A549 (cell line): ENCODE data around the gene CEP162. TPM values are rescaled to one million over a fixed set of nuclear protein-coding genes. Genes with fewer than 3 reads are reported as not detected.
"Not testable (repeated sequence)": the region's sequence is repeated elsewhere in the genome, so short reads cannot be mapped to it uniquely, and the experiment has no call there.

Experiments
- ATAC-seq, 2 experiments: fragments of 200-7000 bp in 1 of 2; fragments of >200 bp in 1 of 2; cut with Nextera tagmentation in 1 of 2; cut with Tn5 transposase in 1 of 2; 3 replicates each; pipeline versions ENCODE4 v1.8.0 to v1.9.1; 2018 to 2020; ENCODE audit warnings: mild to moderate bottlenecking in 1 of 2, moderate library complexity in 1 of 2
- CTCF ChIA-PET: fragments of 300-600 bp; sonication (Branson Sonifier 250); formaldehyde crosslinking; extraction: SDS; loops from one replicate; lab custom pipeline; 2021; ENCODE audit warnings: antibody characterized with exemption, inconsistent platforms; lab: Yijun Ruan, JAX
- POLR2A ChIA-PET: fragments of 350-600 bp; formaldehyde crosslinking; extraction: SDS; loops from one replicate; lab custom pipeline; 2021; ENCODE audit warnings: antibody characterized with exemption, inconsistent platforms; lab: Yijun Ruan, JAX
- DNase-seq, 2 experiments: peaks; one replicate each; pipeline versions ENCODE4 v3.0.0 to v3.0.0-alpha.2; 2011 to 2016; ENCODE audit warnings: low read depth in 1 of 2, low spot score in 1 of 2
- FAIRE-seq: peaks from 2 replicates; lab custom pipeline; 2011; peaks lifted over from hg19 to GRCh38; lab: Jason Lieb, UNC
- H3K27ac ChIP-seq, 2 experiments: fragments of >200 bp; sonication (Bioruptor Twin); formaldehyde crosslinking; 3 replicates each; pipeline ENCODE4 v1.5.1; 2016 to 2017
- H3K4me1 ChIP-seq: fragments of >200 bp; sonication (Bioruptor Twin); formaldehyde crosslinking; 3 replicates; pipeline ENCODE4 v1.6.1; 2016
- H3K4me2 ChIP-seq: fragments of >200 bp; sonication (Bioruptor Twin); formaldehyde crosslinking; 3 replicates; pipeline ENCODE4 v1.6.1; 2016
- H3K4me3 ChIP-seq: fragments of >200 bp; sonication (Bioruptor Twin); formaldehyde crosslinking; 3 replicates; pipeline ENCODE4 v1.5.1; 2016
- H3K9me3 ChIP-seq: fragments of >200 bp; sonication (Bioruptor Twin); formaldehyde crosslinking; 3 replicates; pipeline ENCODE4 v1.6.1; 2016
- EHMT2 ChIP-seq: fragments of 200-600 bp; sonication (generic); IDR thresholded peaks from 2 replicates; pipeline ENCODE4 v1.6.1; 2016; ENCODE audit warnings: antibody characterized with exemption, low read depth, mild to moderate bottlenecking, moderate library complexity
- FOSL2 ChIP-seq, 2 experiments: fragments of 450-650 bp in 1 of 2; fragments of >200 bp in 1 of 2; sonication (Bioruptor Twin) in 1 of 2; formaldehyde crosslinking; IDR thresholded peaks; 2 replicates each; pipeline versions ENCODE4 v1.5.0 to v1.6.1; 2016 to 2020; ENCODE audit warnings: mild to moderate bottlenecking in 1 of 2, moderate library complexity in 1 of 2
- HOXA7 ChIP-seq: fragments of 250-450 bp; sonication (Bioruptor Pico); IDR thresholded peaks from 2 replicates; pipeline ENCODE4 v1.5.0; 2020; ENCODE audit warnings: mild to moderate bottlenecking, moderate library complexity
- HOXB5 ChIP-seq: fragments of 250-450 bp; sonication (Bioruptor Pico); IDR thresholded peaks from 2 replicates; pipeline ENCODE4 v1.5.0; 2020; ENCODE audit warnings: mild to moderate bottlenecking, moderate library complexity
- JUN ChIP-seq, 2 experiments: fragments of >200 bp; sonication (Bioruptor Twin); formaldehyde crosslinking; IDR thresholded peaks; 2 replicates in 1 of 2; 3 replicates in 1 of 2; pipeline ENCODE4 v1.6.1; 2016 to 2017
- KDM1A ChIP-seq: fragments of 200-600 bp; sonication (generic); IDR thresholded peaks from 2 replicates; pipeline ENCODE4 v1.6.1; 2016; ENCODE audit warnings: low read depth, mild to moderate bottlenecking
- MAFK ChIP-seq: fragments of 450-650 bp; IDR thresholded peaks from 2 replicates; pipeline ENCODE4 v1.6.1; 2014; ENCODE audit not compliant: partially characterized antibody
- POLR2A ChIP-seq: IDR thresholded peaks from 2 replicates; pipeline ENCODE4 v1.6.1; 2012; ENCODE audit warnings: mild to moderate bottlenecking, low read length
- POLR2AphosphoS2 ChIP-seq: conservative IDR thresholded peaks from 2 replicates; pipeline ENCODE4 v1.6.1; 2012; ENCODE audit warnings: low read length, improper control_type of control experiment, inconsistent platforms
- RARB ChIP-seq: fragments of 250-450 bp; sonication (Bioruptor Pico); IDR thresholded peaks from 2 replicates; pipeline ENCODE4 v1.8.0; 2021; ENCODE audit warnings: mild to moderate bottlenecking, moderate library complexity
- RCOR1 ChIP-seq: fragments of 150-350 bp; IDR thresholded peaks from 2 replicates; pipeline ENCODE4 v1.6.1; 2014; ENCODE audit warnings: antibody characterized with exemption, low read length, low read depth
- RFX5 ChIP-seq: fragments of 450-650 bp; IDR thresholded peaks from 2 replicates; pipeline ENCODE4 v1.7.1; 2014; ENCODE audit warnings: antibody characterized with exemption, mild to moderate bottlenecking, moderate library complexity
- RNF2 ChIP-seq: fragments of 200-600 bp; sonication (generic); IDR thresholded peaks from 2 replicates; pipeline ENCODE4 v1.6.1; 2016; ENCODE audit warnings: low read depth, mild to moderate bottlenecking, antibody characterized with exemption, moderate library complexity, borderline replicate concordance
- SMC3 ChIP-seq: fragments of >200 bp; sonication (Bioruptor Twin); formaldehyde crosslinking; IDR thresholded peaks from 3 replicates; pipeline ENCODE4 v1.6.1; 2018; ENCODE audit warnings: inconsistent platforms
- SREBF2 ChIP-seq: fragments of 450-650 bp; IDR thresholded peaks from 2 replicates; pipeline ENCODE4 v1.6.1; 2014; ENCODE audit warnings: mild to moderate bottlenecking, moderate library complexity
- TFCP2L1 ChIP-seq: fragments of 250-450 bp; sonication (Bioruptor Pico); IDR thresholded peaks from 2 replicates; pipeline ENCODE4 v1.5.0; 2021; ENCODE audit warnings: mild to moderate bottlenecking
- TP53 ChIP-seq: fragments of 250-450 bp; sonication (Bioruptor Pico); IDR thresholded peaks from 2 replicates; pipeline ENCODE4 v1.5.0; 2021; ENCODE audit warnings: mild to moderate bottlenecking, moderate library complexity
- ZFP36 ChIP-seq: fragments of 450-650 bp; IDR thresholded peaks from 2 replicates; pipeline ENCODE4 v1.6.1; 2014; ENCODE audit warnings: borderline replicate concordance; ENCODE audit not compliant: partially characterized antibody
- WGBS: methylation state at CpG from one replicate; pipeline ENCODE4 v1.1.6; 2017; ENCODE audit errors: missing lambda C conversion rate; 5-methylcytosine and 5-hydroxymethylcytosine counted together
- polyA plus RNA-seq, 4 experiments: library from polyadenylated mRNA; depleted of rRNA in 3 of 4; stranded (reverse); fragments of >200 nt; fragmentation: RNase III in 1 of 4; extraction: RNeasy Plus Mini Kit Qiagen cat#74134 plus additional on column Dnase treatment in 1 of 4; gene quantifications; 2 replicates in 3 of 4; 3 replicates in 1 of 4; pipeline ENCODE4 v1.2.3, GENCODE V29; 2011 to 2017
- TF ChIP-seq, protein P1 (sequence below): fragments of 250-450 bp; sonication (Bioruptor Pico); IDR thresholded peaks from 2 replicates; pipeline ENCODE4 v1.5.0; 2021; ENCODE audit warnings: mild to moderate bottlenecking, moderate library complexity, borderline replicate concordance
- TF ChIP-seq, protein P2 (sequence below): fragments of >200 bp; sonication (Bioruptor Twin); formaldehyde crosslinking; IDR thresholded peaks from 3 replicates; pipeline ENCODE4 v1.5.1; 2016
- TF ChIP-seq, protein P3 (sequence below): fragments of >200 bp; sonication (Bioruptor Twin); formaldehyde crosslinking; IDR thresholded peaks from 2 replicates; pipeline ENCODE4 v1.6.1; 2016
- TF ChIP-seq, protein P4 (sequence below): fragments of 200-600 bp; sonication (generic); IDR thresholded peaks from 2 replicates; pipeline ENCODE4 v1.6.1; 2016; ENCODE audit warnings: antibody characterized with exemption, mild to moderate bottlenecking, moderate library complexity

CEP162 gene
- polyA plus RNA-seq, 2 of the 4 experiments (the other 2 are of a cell fraction): 2.1 to 2.3 TPM

DNA sequence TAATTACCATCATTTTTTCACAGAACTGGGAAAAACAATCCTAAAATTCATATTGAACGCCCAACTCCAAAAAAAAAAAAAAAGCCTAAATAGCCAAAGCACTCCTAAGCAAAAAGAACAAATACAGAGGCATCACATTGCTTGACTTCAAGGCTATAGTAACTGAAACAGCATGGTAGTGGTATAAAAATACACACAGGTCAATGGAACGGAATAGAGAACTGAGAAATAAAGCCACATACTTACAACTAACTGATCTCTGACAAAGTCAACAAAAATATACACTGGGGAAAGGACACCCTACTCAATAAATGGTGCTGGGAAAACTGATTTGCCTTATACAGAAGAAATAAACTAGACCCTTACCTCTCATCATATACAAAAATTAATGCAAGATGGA is 104.3 kb downstream of the CEP162 start:
- Histone ChIP-seq H3K4me2 (no peak overlapping the region), H3K4me1 (no peaks in the 10 kb centered on the region), H3K9me3 (no peaks in the 10 kb centered on the region), H3K4me3 (no peak overlapping the region)
- ChIA-PET POLR2A (no interaction called here), CTCF (no interaction called here)
- ATAC-seq (no peak), FAIRE-seq (no peak), DNase-seq (no peak)
- 72% methylated on average over 2 of the region's 2 CpGs for WGBS
- TF ChIP-seq POLR2A (no peak), RNF2 (no peak), TP53 (CRISPR knock-in tag) (no peak), MAFK (no peak), FOSL2 (IDR thresholded peaks at IDR 0.05) (no peak), FOSL2 (CRISPR knock-in tag; IDR thresholded peaks at IDR 0.05) (no peak), HOXB5 (no peak)
- TF ChIP-seq, protein P1, sequence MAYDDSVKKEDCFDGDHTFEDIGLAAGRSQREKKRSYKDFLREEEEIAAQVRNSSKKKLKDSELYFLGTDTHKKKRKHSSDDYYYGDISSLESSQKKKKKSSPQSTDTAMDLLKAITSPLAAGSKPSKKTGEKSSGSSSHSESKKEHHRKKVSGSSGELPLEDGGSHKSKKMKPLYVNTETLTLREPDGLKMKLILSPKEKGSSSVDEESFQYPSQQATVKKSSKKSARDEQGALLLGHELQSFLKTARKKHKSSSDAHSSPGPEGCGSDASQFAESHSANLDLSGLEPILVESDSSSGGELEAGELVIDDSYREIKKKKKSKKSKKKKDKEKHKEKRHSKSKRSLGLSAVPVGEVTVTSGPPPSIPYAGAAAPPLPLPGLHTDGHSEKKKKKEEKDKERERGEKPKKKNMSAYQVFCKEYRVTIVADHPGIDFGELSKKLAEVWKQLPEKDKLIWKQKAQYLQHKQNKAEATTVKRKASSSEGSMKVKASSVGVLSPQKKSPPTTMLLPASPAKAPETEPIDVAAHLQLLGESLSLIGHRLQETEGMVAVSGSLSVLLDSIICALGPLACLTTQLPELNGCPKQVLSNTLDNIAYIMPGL (CRISPR knock-in tag): no peak
- TF ChIP-seq, protein P2, sequence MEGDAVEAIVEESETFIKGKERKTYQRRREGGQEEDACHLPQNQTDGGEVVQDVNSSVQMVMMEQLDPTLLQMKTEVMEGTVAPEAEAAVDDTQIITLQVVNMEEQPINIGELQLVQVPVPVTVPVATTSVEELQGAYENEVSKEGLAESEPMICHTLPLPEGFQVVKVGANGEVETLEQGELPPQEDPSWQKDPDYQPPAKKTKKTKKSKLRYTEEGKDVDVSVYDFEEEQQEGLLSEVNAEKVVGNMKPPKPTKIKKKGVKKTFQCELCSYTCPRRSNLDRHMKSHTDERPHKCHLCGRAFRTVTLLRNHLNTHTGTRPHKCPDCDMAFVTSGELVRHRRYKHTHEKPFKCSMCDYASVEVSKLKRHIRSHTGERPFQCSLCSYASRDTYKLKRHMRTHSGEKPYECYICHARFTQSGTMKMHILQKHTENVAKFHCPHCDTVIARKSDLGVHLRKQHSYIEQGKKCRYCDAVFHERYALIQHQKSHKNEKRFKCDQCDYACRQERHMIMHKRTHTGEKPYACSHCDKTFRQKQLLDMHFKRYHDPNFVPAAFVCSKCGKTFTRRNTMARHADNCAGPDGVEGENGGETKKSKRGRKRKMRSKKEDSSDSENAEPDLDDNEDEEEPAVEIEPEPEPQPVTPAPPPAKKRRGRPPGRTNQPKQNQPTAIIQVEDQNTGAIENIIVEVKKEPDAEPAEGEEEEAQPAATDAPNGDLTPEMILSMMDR: no peak
- TF ChIP-seq, protein P3, sequence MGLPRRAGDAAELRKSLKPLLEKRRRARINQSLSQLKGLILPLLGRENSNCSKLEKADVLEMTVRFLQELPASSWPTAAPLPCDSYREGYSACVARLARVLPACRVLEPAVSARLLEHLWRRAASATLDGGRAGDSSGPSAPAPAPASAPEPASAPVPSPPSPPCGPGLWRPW: no peak
- TF ChIP-seq, all 56 proteins: peak for 0
- H3K27ac ChIP-seq: no peak overlapping the region

DNA sequence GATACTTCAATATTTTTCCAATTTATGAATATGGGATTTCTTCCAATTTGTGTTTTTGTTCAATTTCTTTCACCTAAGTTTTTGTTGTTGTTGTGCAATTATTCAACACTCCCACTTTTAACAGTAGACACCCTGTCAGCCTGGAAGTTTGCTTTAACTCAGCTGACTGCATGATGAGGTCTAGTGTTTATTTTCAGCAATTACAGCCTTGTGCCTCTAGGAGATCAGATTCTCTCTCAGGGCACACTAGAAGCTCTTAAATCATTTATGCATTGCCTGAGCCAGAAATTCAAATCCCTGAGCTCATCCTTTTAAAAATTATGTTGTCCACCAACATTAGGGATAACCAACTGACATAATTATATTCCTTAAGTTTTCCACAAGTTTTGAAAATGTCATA is 108.2 kb downstream of the CEP162 start:
- no peak for DNase-seq
- Histone ChIP-seq H3K4me2 (no peak overlapping the region), H3K27ac (no peak overlapping the region), H3K4me3 (no peak overlapping the region), H3K9me3 (no peaks in the 10 kb centered on the region), H3K4me1 (no peaks in the 10 kb centered on the region)
- no peak for FAIRE-seq
- POLR2A ChIA-PET: no interaction called here
- CTCF ChIA-PET: no interaction called here
- ATAC-seq: peak in 1 of 2 experiments; percentile 47; a peak in 1 of 6 replicates
- TF ChIP-seq ZFP36: no peak

DNA sequence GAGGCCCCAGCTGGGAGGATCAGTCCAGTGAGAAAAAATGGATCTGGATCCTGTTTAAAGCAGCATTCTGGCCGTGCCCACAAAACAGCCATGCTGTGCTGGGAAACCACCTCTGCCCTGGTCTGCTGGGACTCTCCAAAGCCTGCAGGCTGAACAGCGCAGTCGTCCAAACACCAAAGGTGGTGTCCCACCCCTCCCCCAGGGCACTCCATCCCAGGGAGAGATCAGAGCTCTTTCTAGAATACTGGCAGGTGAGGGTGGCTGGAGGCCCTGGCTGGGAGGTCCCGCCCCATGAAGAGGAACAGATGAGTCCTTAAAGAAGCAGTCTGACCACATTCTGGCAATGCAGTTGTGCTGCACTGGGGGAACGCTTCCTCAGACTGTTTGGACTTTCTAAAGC is 109.3 kb downstream of the CEP162 start:
- no peak for FAIRE-seq
- Histone ChIP-seq H3K4me3 (no peak overlapping the region), H3K4me1 (no peaks in the 10 kb centered on the region), H3K4me2 (no peak overlapping the region), H3K27ac (no peak overlapping the region), H3K9me3 (no peaks in the 10 kb centered on the region)
- DNase-seq: no peak
- no peak for ATAC-seq
- 66% methylated on average over 4 of the region's 5 CpGs for WGBS
- CTCF ChIA-PET: no interaction called here
- POLR2A ChIA-PET: no interaction called here
- TF ChIP-seq SREBF2 (no peak), RARB (CRISPR knock-in tag) (no peak), SMC3 (no peak), HOXA7 (CRISPR knock-in tag) (no peak), TFCP2L1 (no peak), RCOR1 (no peak), JUN (IDR thresholded peaks at IDR 0.05) (no peak), RFX5 (no peak), EHMT2 (no peak), POLR2AphosphoS2 (no peak), KDM1A (no peak), HOXB5 (no peak)
- TF ChIP-seq, protein P3: no peak
- TF ChIP-seq, protein P4, sequence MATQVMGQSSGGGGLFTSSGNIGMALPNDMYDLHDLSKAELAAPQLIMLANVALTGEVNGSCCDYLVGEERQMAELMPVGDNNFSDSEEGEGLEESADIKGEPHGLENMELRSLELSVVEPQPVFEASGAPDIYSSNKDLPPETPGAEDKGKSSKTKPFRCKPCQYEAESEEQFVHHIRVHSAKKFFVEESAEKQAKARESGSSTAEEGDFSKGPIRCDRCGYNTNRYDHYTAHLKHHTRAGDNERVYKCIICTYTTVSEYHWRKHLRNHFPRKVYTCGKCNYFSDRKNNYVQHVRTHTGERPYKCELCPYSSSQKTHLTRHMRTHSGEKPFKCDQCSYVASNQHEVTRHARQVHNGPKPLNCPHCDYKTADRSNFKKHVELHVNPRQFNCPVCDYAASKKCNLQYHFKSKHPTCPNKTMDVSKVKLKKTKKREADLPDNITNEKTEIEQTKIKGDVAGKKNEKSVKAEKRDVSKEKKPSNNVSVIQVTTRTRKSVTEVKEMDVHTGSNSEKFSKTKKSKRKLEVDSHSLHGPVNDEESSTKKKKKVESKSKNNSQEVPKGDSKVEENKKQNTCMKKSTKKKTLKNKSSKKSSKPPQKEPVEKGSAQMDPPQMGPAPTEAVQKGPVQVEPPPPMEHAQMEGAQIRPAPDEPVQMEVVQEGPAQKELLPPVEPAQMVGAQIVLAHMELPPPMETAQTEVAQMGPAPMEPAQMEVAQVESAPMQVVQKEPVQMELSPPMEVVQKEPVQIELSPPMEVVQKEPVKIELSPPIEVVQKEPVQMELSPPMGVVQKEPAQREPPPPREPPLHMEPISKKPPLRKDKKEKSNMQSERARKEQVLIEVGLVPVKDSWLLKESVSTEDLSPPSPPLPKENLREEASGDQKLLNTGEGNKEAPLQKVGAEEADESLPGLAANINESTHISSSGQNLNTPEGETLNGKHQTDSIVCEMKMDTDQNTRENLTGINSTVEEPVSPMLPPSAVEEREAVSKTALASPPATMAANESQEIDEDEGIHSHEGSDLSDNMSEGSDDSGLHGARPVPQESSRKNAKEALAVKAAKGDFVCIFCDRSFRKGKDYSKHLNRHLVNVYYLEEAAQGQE: no peak

DNA sequence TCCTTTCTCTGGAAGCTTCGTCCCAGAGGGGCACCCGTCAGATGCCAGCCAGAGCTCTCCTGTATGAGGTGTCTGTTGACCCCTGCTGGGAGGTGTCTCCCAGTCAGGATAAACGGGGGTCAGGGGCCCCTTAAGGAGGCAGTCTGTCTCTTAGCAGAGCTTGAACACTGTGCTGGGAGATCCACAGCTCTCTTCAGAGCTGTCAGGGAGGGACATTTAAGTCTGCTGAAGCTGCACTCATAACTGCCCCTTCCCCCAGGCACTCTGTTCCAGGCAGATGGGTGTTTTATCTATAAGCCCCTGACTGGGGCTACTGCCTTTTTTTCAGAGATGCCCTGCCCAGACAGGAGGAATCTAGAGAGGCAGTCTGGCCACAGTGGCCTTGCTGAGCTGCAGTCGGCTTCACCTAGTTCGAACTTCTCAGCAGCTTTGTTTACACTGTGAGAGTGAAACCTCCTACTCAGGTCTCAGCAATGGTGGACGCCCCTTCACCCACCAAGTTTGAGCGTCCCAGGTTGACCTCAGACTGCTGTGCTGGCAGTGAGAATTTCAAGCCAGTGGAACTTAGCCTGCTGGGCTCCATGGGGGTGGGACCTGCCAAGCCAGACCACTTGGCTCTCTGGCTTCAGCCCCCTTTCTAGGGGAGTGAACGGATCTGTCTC is 112.4 kb downstream of the CEP162 start:
- WGBS: 35% methylated on average over 7 of the region's 8 CpGs
- H3K4me1 ChIP-seq, DNase-seq, H3K4me2 ChIP-seq, ATAC-seq, FAIRE-seq, H3K27ac ChIP-seq, CTCF ChIA-PET, H3K4me3 ChIP-seq, H3K9me3 ChIP-seq, POLR2A ChIA-PET: not testable (repeated sequence)
